Activated naive CD8-positive, alpha-beta T cell treated with anti-CD3 and anti-CD28 coated beads, Interleukin-2, amount 50 U/mL, for 24 hours (primary cell): ENCODE data around the gene LIFR.
A peak's percentile ranks its signal among the peaks of the same experiment; 100 is the strongest.

Experiments
- ATAC-seq: fragments of 150-1000 bp; cut with Tn5 transposase; one replicate; pipeline ENCODE4 v1.10.0; 2021
- DNase-seq: peaks from one replicate; pipeline ENCODE4 v3.0.0; 2021
- H3K27ac Mint-ChIP-seq: one replicate; pipeline ENCODE4 v1.8.0; 2021; ENCODE audit warnings: mild to moderate bottlenecking, mixed read lengths
- H3K27me3 Mint-ChIP-seq: one replicate; pipeline ENCODE4 v1.8.0; 2021; ENCODE audit warnings: mixed read lengths
- H3K36me3 Mint-ChIP-seq: one replicate; pipeline ENCODE4 v1.8.0; 2021; ENCODE audit warnings: low read depth, mixed read lengths
- H3K4me1 Mint-ChIP-seq: one replicate; pipeline ENCODE4 v1.8.0; 2021; ENCODE audit warnings: mixed read lengths
- H3K4me3 Mint-ChIP-seq: one replicate; pipeline ENCODE4 v1.8.0; 2021; ENCODE audit warnings: mild to moderate bottlenecking, moderate library complexity, mixed read lengths
- H3K9me3 Mint-ChIP-seq: one replicate; pipeline ENCODE4 v1.8.0; 2021; ENCODE audit warnings: mixed read lengths

LIFR gene

DNA sequence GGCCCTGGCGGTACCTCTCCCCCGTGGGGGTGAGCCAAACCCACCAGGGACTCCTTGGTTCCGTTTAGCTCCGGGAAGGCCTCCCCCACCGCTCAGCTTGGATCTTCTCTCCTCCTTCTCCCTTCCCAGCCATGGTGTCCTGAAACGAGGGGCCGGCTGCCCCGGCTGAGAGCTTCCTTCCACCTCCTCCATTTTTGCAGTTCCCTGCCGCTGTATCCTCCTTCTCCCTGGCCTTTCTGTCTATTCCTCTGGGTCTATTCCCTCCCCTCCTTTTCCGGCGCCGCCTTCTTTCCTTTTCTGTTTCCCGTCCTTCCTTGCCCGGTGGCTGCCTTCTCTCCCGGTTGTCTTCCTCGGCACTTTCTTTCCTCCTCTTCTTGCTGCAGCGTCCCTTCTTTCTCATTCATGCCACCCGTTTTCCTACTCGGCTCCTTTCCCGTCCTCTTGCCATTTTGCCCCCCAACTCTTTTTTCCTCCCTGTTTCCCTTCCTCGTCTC is 110.4 kb downstream of the LIFR start:
- DNase-seq (no peak), ATAC-seq (no peak)
- Mint-ChIP-seq H3K27me3 (peaks cover 76% of the 10 kb centered on the region), H3K36me3 (no peaks in the 10 kb centered on the region), H3K4me1 (peaks cover 2% of the 10 kb centered on the region), H3K27ac (no peak overlapping the region), H3K9me3 (no peaks in the 10 kb centered on the region), H3K4me3 (no peak overlapping the region)

DNA sequence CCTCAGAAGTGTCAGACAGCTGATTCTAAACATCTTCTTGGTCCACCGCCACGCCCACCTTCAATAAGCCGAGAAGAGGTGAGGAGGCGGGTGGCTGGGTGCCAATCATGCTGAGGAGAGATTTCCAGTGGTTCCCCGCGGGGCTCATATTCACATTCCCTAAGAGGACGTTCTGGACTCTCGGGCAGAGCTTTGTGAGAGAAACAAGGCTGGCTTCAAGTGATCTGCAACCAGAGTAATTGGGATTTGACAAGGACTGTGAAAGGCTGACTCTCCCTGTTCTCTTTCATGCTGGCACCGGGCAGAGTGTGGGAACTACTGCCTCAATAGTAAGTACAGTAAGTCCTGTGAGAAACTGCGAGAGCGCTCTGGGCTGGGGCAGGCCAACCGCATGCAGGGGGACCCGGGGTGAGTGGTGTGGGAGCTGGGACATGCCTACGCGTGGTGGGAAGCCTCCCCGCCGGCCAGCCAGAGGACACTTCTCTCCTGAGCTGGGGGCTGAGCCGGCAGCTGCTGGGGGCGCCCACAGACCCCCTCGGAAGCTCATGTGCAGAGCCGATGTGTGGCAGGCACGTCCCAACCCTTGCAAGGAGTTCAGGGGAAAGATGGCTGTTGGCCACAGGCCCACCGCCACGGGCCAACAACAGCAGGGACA is 110.9 kb downstream of the LIFR start:
- Mint-ChIP-seq H3K27me3 (peaks cover 73% of the 10 kb centered on the region), H3K9me3 (no peaks in the 10 kb centered on the region), H3K4me1 (peaks cover 2% of the 10 kb centered on the region), H3K36me3 (no peaks in the 10 kb centered on the region), H3K4me3 (no peak overlapping the region), H3K27ac (no peak overlapping the region)
- DNase-seq (no peak), ATAC-seq (no peak)

DNA sequence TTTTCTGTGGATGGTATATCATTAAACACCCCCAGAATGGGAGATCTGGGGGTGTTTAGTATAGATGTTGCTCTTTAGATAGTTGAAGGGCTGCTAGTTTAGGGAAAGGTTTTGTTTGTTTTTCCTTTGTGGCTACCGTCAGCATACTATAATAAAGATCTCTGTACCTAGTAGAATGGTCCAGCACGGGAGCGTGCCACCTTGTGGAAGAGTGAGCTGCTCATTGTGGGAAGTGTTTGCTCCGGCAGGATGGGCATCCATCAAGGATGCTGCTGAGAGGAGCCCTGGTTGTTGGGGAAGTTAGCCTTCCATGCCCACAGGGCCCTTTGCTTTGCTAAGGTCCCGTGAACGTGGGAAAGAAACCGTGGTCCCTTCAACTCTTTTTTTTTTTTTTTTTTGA is 113.1 kb downstream of the LIFR start:
- H3K27ac Mint-ChIP-seq, result no peak overlapping the region
- no peak for DNase-seq
- no peaks in the 10 kb centered on the region for H3K36me3 Mint-ChIP-seq
- no peaks in the 10 kb centered on the region for H3K9me3 Mint-ChIP-seq
- ATAC-seq, result no peak
- H3K4me1 Mint-ChIP-seq, result peaks cover 2% of the 10 kb centered on the region
- no peak overlapping the region for H3K4me3 Mint-ChIP-seq
- peaks cover 60% of the 10 kb centered on the region for H3K27me3 Mint-ChIP-seq

DNA sequence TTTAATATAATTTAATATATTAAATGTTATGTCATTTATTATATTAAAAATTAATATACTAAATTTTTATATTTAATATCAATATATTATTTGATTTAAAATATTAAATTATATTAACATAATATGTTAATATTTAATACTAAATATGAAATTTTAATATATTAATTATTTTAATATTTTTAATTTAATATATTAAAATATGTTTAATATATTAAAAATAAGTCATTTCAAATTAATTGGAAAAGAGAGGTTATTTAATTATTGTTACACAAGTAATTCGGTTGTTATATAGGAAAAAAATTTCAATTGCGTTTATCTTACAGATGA is 114.2 kb downstream of the LIFR start:
- Mint-ChIP-seq H3K36me3 (no peaks in the 10 kb centered on the region), H3K9me3 (no peaks in the 10 kb centered on the region), H3K4me3 (no peak overlapping the region), H3K27me3 (peaks cover 56% of the 10 kb centered on the region), H3K4me1 (peaks cover 2% of the 10 kb centered on the region), H3K27ac (no peak overlapping the region)
- no peak for ATAC-seq
- no peak for DNase-seq

DNA sequence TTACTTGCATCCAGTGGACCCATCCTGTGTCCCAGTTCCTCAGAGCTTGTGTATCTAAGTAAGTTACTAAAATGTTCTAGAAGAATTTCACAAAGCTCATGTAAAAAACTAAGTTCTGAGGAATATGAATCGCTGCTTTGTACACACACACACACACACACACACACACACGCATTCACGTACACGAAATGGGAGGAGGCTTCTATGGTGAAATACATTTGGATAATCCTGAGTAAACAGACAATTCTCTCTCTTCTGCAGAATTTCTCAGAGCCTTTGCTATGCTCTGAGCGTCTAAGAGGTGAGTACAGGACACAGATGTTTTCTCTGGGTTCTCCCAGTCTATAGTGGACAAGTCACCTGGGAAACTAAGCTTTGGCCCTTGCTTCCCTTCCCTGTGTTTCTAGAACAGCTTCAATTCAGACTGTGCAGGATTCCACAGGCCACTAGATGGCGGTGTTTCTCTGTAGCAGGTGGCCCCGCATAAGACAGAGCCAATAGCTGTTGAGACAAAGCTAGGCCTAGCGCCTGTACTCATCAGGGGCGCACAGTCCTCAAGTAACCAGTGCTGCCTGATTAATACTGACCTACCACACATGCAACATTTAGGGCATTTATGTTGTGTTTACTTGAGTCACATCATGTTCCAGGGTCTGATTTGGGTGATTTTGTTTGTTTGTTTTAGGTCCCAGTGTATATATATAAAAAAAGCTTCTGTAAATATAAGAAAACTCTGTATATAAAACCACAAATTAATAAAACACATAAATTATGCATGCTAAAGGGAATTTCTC is 114.8 kb downstream of the LIFR start:
- H3K36me3 Mint-ChIP-seq, result no peaks in the 10 kb centered on the region
- no peak overlapping the region for H3K27ac Mint-ChIP-seq
- no peak overlapping the region for H3K4me3 Mint-ChIP-seq
- H3K27me3 Mint-ChIP-seq, result peaks cover 53% of the 10 kb centered on the region
- DNase-seq (peak; percentile 83), ATAC-seq (peak; percentile 99)
- no peaks in the 10 kb centered on the region for H3K9me3 Mint-ChIP-seq
- H3K4me1 Mint-ChIP-seq, result peaks cover 2% of the 10 kb centered on the region

DNA sequence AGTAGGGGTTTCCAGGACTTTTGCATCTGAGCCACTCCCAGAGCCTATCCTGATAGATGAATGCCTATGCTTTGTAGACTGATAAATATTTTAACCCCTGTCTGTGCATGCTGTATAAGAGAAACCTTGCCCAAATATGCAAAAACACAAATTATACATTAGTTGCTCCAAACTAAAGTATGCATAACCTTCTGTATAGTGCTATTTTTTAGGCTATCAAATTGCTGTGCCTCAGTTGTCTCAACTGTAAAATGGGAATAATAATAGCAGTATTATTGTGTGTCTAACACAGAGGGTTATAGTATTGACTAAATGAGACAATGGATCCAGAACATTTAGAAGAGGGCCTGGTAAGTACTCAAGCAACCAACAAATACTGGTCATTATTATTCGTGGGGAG is 117.7 kb downstream of the LIFR start:
- H3K36me3 Mint-ChIP-seq, result no peaks in the 10 kb centered on the region
- H3K4me1 Mint-ChIP-seq, result peaks cover 2% of the 10 kb centered on the region
- H3K9me3 Mint-ChIP-seq, result no peaks in the 10 kb centered on the region
- H3K27me3 Mint-ChIP-seq, result peaks cover 48% of the 10 kb centered on the region
- H3K4me3 Mint-ChIP-seq, result no peak overlapping the region
- H3K27ac Mint-ChIP-seq, result no peak overlapping the region
- DNase-seq (no peak), ATAC-seq (no peak)

DNA sequence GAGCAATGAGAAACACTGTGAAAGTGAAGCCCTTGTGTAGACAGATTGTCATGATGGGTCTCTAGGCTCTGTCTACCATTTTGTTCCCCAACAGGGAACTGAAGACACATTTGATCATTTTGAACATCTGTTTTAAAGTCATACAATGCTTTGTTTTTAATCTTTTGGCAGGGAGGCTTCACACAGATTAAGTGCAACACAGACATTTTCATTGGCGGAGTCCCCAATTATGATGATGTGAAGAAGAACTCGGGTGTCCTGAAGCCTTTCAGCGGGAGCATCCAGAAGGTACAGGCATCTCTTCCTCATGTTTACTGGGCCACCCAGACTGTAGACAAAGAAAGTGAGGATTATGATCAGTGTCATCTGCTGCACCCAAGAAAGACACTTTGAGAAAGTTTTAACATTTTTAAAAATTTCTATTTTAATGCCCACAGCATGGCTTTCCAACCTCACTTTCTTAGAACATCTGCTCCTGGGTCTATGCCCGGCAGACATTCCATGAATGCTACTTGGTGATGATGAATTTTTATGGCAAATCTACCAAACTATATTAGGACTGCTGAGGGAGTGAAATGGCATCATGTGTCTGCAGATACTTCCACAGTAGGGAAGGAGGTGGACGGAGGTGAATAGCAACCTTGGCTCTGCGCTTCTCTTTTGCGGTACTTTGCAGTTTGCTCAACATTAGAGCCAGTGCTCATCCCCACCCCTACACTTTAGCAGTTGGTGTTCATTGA is 121.3 kb downstream of the LIFR start:
- Mint-ChIP-seq H3K4me3 (no peak overlapping the region), H3K27me3 (peaks cover 30% of the 10 kb centered on the region), H3K4me1 (no peaks in the 10 kb centered on the region), H3K9me3 (no peaks in the 10 kb centered on the region), H3K27ac (no peak overlapping the region), H3K36me3 (no peaks in the 10 kb centered on the region)
- DNase-seq (no peak), ATAC-seq (no peak)

DNA sequence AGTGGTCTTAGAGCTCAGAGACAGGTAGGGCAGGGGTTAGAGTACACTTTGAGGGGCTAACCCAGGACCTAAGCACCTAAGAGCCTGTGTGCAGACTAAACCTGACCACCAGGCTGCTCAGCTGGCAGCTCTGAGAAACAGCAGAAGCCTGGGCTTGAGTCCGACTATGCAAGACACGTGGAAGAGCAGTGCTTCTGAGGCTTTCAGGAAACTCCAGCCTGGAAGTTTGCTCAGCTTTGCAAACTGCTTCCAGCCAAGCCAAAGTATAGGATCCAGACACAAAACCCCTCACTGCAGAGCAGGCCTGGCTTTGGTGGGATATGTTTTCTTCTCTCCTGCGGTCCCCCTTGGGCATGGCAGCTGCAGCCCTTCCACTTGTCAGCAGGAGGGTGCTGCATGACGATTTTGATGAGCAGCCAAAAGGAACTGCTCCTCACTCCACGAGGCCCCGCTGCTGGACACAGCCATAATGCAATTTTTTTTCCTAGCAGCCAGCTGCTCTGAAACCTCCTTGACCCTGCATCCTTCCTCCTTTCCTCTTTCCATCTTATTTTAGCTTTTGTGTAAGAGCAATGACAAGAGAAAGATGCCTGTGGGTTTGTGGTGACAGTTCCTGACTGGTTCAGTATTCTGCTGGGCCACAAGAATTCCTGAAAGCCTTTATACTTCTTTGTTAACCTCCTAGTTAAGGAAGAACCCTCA is 123.1 kb downstream of the LIFR start:
- peaks cover 24% of the 10 kb centered on the region for H3K27me3 Mint-ChIP-seq
- no peaks in the 10 kb centered on the region for H3K36me3 Mint-ChIP-seq
- ATAC-seq, result no peak
- H3K4me3 Mint-ChIP-seq, result no peak overlapping the region
- H3K9me3 Mint-ChIP-seq, result no peaks in the 10 kb centered on the region
- H3K27ac Mint-ChIP-seq, result no peak overlapping the region
- DNase-seq, result no peak
- no peaks in the 10 kb centered on the region for H3K4me1 Mint-ChIP-seq

DNA sequence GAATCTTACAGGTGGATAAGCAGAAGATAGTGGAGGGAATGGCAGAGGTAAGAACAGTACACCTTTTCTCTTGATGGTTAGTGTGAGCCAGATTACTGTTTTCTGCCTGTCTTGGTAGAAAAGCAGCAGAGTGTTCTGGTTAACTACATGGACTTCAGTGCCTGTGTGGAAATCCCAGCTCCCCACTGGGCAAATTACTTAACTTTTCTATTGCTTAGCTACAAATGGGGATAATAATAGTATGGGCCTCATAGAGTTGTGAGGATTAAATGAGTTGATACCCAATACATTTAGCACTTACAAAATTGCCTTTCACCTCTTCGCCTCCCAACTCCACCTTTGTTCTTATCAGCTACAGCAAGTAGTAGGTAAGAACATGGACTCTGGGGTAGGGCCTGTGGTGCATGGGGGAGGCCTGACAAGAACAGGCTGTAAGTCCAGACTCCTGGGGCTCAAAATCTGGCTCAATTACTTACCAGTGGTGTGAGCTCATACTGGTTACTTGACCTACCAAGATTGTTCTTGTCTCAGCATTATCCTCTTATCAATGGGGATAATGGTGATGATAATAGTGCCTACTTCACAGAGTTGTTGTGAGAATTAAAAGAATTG is 125.1 kb downstream of the LIFR start:
- H3K4me3 Mint-ChIP-seq, result no peak overlapping the region
- no peak overlapping the region for H3K27ac Mint-ChIP-seq
- no peaks in the 10 kb centered on the region for H3K9me3 Mint-ChIP-seq
- no peaks in the 10 kb centered on the region for H3K4me1 Mint-ChIP-seq
- no peak for DNase-seq
- no peak for ATAC-seq
- H3K36me3 Mint-ChIP-seq, result no peaks in the 10 kb centered on the region
- peaks cover 22% of the 10 kb centered on the region for H3K27me3 Mint-ChIP-seq

DNA sequence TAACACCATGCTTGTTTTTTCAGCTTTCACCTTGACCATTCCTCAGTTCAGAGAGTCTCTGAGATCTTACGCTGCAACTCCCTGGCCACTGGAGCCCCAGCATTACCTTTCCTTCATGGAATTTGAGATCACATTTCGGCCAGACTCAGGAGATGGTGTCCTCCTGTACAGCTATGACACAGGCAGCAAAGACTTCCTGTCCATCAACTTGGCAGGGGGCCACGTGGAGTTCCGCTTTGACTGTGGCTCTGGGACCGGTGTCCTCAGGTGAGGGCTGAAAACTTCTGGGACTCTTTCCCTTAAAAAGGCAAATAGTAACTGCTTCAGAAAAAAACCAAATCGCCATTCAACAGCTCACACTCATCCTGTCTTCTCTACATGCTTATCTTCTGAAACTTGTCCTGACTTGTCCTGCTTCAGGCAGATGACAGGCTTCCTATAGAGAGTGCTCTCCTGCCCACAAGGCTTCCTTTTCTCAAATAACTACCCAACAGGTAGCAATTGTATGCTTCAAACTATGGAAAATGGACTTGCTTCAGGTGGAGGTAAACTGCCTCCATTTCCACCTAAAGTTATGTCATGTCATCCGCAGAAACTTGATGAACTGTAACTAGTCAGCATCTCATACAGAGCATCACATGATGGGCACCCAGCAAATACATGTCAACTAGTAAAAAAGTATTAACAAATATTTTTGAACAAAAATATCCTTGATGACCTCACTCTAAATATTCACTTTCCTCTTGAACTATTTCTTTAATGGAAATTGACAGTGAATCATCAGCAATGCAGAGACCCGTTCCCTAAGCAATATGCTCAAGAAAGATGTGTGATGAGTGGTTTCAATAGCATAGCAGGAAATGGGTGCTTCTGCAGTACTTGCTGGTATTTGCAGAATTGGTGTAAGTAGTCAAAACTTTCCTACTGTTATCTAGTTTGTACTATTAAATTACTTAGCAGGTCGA is 129.2 kb downstream of the LIFR start:
- Mint-ChIP-seq H3K36me3 (no peaks in the 10 kb centered on the region), H3K27me3 (peaks cover 21% of the 10 kb centered on the region), H3K27ac (no peak overlapping the region), H3K4me1 (no peaks in the 10 kb centered on the region), H3K4me3 (no peak overlapping the region), H3K9me3 (no peaks in the 10 kb centered on the region)
- no peak for DNase-seq
- ATAC-seq, result no peak

DNA sequence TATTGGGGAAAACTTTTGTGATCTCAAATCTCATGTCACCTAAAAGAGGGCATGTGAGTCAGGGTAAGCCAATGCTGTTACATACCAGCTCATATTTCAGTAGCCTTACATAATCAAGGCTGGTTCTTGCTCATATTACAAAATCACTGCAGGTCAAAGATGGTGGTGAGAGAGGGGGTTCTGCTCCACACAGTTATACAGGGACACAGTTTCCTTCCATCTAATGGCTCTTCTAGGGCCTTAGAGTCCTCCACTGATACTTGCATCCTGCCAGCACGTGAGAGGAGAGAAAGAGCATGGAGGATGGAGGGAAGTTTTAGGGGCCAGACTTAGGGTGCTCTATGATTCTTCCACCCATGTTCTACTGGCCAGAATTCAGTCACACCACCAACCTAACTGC is 130.0 kb downstream of the LIFR start:
- Mint-ChIP-seq H3K4me1 (no peaks in the 10 kb centered on the region), H3K9me3 (no peaks in the 10 kb centered on the region), H3K27me3 (peaks cover 27% of the 10 kb centered on the region), H3K36me3 (no peaks in the 10 kb centered on the region), H3K27ac (no peak overlapping the region), H3K4me3 (no peak overlapping the region)
- ATAC-seq, result no peak
- DNase-seq, result no peak
